Loucy (cell line): ENCODE measurements around the gene EPHB1.

Source experiments
- H2AFZ ChIP-seq: fragments of 200-600 bp; sonication (generic); 2 replicates; pipeline ENCODE4 v1.6.0; 2016; ENCODE audit warnings: antibody characterized with exemption, mild to moderate bottlenecking, low read length, moderate library complexity
- H3F3A ChIP-seq: fragments of 200-600 bp; 2 replicates; pipeline ENCODE4 v1.6.0; 2016; ENCODE audit warnings: antibody characterized with exemption, low read depth, mild to moderate bottlenecking
- H3K27me3 ChIP-seq: fragments of 200-600 bp; sonication (generic); 2 replicates; pipeline ENCODE4 v1.6.1; 2014; ENCODE audit warnings: low read length, mild to moderate bottlenecking; ENCODE audit not compliant: insufficient read depth, poor library complexity, severe bottlenecking
- H3K36me3 ChIP-seq: fragments of 200-600 bp; sonication (generic); 2 replicates; pipeline ENCODE4 v1.6.1; 2016; ENCODE audit warnings: low read length; ENCODE audit not compliant: insufficient read depth
- H3K4me1 ChIP-seq: fragments of 200-600 bp; sonication (generic); 2 replicates; pipeline ENCODE4 v1.5.1; 2014; ENCODE audit warnings: low read length, mild to moderate bottlenecking; ENCODE audit not compliant: insufficient read depth, poor library complexity, severe bottlenecking
- H3K4me2 ChIP-seq: fragments of 200-600 bp; sonication (generic); 2 replicates; pipeline ENCODE4 v1.6.0; 2014; ENCODE audit warnings: antibody characterized with exemption, low read length, low read depth, mild to moderate bottlenecking; ENCODE audit not compliant: poor library complexity, severe bottlenecking
- H3K4me3 ChIP-seq: fragments of 200-600 bp; sonication (generic); 2 replicates; pipeline ENCODE4 v1.5.1; 2014; ENCODE audit warnings: low read length, mild to moderate bottlenecking, mixed read lengths; ENCODE audit not compliant: poor library complexity, severe bottlenecking
- H3K79me2 ChIP-seq: fragments of 200-600 bp; sonication (generic); 2 replicates; pipeline ENCODE4 v1.6.1; 2014; ENCODE audit warnings: low read length; ENCODE audit not compliant: insufficient read depth
- H3K9ac ChIP-seq: fragments of 200-600 bp; sonication (generic); 2 replicates; pipeline ENCODE4 v1.6.0; 2014; ENCODE audit warnings: mild to moderate bottlenecking, low read depth, low read length, moderate library complexity; ENCODE audit not compliant: poor library complexity, severe bottlenecking
- H3K9me2 ChIP-seq: fragments of 200-600 bp; sonication (generic); replicated peaks from 2 replicates; pipeline ENCODE4 v1.6.1; 2016; ENCODE audit warnings: low read depth, low read length, mixed read lengths
- H3K9me3 ChIP-seq: fragments of 200-600 bp; sonication (generic); 2 replicates; pipeline ENCODE4 v1.6.1; 2014; ENCODE audit warnings: mild to moderate bottlenecking, antibody characterized with exemption, low read length, low read depth; ENCODE audit not compliant: insufficient read depth
- H4K20me1 ChIP-seq: fragments of 200-600 bp; sonication (generic); 2 replicates; pipeline ENCODE4 v1.6.0; 2014; ENCODE audit warnings: antibody characterized with exemption, low read length, mild to moderate bottlenecking; ENCODE audit not compliant: insufficient read depth, poor library complexity, severe bottlenecking
- EZH2phosphoT487 ChIP-seq: fragments of 200-600 bp; IDR thresholded peaks from 2 replicates; pipeline ENCODE4 v1.6.1; 2018; ENCODE audit warnings: antibody characterized with exemption, mild to moderate bottlenecking, moderate library complexity, borderline replicate concordance
- TF ChIP-seq, protein P1 (sequence below): fragments of 200-600 bp; sonication (generic); conservative IDR thresholded peaks from 2 replicates; pipeline ENCODE4 v1.5.1; 2014; ENCODE audit warnings: mild to moderate bottlenecking, antibody characterized with exemption, low read length

The EPHB1 gene

DNA sequence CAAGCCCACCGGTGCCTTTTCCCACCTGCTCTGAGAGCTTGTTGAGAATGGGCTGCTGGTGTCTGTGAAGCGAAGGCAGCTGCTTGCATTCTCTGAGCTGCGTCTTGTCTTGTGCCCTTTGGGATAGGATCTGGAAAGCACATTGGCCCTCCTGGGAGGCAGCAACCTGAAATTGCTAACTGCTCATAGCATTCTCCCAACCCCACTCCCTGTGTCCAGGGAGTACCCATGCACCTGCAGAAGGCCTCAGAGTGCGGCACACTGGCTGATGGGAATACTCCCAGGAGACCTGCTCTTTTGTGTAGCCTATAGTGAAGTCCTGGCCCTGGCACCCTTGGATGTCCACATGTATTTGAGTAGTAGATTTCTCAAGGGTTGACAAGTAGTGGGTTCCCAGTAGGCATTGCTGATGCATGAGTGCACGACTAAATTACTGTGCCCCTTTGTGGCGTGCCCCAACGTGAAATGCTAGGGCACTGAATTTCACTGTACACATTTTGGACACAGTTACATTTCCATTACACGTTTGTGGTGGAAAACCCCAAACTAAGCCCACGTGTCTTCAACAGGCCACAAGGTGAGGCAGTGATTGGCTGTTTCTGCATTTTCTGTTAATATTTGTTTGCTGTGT is 3.7 kb downstream of the EPHB1 start:
- Histone ChIP-seq H4K20me1 (no peaks in the 10 kb centered on the region), H3K4me2 (no peak overlapping the region), H3K79me2 (no peaks in the 10 kb centered on the region), H2AFZ (no peak overlapping the region), H3K36me3 (no peaks in the 10 kb centered on the region), H3K9me2 (no peaks in the 10 kb centered on the region), H3K9ac (no peak overlapping the region), H3K4me1 (no peaks in the 10 kb centered on the region), H3K4me3 (no peak overlapping the region), H3F3A (no peaks in the 10 kb centered on the region), H3K9me3 (no peaks in the 10 kb centered on the region), H3K27me3 (no peaks in the 10 kb centered on the region)
- no peak for TF ChIP-seq EZH2phosphoT487
- TF ChIP-seq, protein P1, sequence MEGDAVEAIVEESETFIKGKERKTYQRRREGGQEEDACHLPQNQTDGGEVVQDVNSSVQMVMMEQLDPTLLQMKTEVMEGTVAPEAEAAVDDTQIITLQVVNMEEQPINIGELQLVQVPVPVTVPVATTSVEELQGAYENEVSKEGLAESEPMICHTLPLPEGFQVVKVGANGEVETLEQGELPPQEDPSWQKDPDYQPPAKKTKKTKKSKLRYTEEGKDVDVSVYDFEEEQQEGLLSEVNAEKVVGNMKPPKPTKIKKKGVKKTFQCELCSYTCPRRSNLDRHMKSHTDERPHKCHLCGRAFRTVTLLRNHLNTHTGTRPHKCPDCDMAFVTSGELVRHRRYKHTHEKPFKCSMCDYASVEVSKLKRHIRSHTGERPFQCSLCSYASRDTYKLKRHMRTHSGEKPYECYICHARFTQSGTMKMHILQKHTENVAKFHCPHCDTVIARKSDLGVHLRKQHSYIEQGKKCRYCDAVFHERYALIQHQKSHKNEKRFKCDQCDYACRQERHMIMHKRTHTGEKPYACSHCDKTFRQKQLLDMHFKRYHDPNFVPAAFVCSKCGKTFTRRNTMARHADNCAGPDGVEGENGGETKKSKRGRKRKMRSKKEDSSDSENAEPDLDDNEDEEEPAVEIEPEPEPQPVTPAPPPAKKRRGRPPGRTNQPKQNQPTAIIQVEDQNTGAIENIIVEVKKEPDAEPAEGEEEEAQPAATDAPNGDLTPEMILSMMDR: no peak

DNA sequence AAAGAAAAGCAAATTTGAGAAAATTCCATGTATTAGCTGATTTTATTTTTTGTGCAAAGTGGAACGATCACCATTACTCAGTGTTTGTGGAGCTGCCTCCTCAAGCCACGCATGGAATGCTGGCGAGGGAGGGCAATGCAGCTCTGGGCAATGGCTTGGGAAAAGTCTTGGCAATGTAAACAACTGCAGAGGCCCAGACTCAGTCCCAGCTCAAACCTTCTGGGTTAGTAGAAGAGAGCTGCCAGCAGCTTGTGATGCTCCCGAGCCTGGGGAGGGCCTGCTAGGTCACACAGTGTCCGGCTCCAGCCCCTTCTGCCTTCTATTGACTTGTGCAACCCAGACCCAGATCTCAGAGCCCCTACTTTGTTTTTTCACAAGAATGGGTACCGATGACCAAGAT is 4.3 kb downstream of the EPHB1 start:
- Histone ChIP-seq H3K79me2 (no peaks in the 10 kb centered on the region), H3K4me2 (no peak overlapping the region), H3K4me3 (no peak overlapping the region), H3K9me2 (no peaks in the 10 kb centered on the region), H3F3A (no peaks in the 10 kb centered on the region), H3K9me3 (no peaks in the 10 kb centered on the region), H3K9ac (no peak overlapping the region), H3K4me1 (no peaks in the 10 kb centered on the region), H4K20me1 (no peaks in the 10 kb centered on the region), H2AFZ (no peak overlapping the region), H3K27me3 (no peaks in the 10 kb centered on the region), H3K36me3 (no peaks in the 10 kb centered on the region)
- no peak for TF ChIP-seq EZH2phosphoT487
- TF ChIP-seq, protein P1: no peak

DNA sequence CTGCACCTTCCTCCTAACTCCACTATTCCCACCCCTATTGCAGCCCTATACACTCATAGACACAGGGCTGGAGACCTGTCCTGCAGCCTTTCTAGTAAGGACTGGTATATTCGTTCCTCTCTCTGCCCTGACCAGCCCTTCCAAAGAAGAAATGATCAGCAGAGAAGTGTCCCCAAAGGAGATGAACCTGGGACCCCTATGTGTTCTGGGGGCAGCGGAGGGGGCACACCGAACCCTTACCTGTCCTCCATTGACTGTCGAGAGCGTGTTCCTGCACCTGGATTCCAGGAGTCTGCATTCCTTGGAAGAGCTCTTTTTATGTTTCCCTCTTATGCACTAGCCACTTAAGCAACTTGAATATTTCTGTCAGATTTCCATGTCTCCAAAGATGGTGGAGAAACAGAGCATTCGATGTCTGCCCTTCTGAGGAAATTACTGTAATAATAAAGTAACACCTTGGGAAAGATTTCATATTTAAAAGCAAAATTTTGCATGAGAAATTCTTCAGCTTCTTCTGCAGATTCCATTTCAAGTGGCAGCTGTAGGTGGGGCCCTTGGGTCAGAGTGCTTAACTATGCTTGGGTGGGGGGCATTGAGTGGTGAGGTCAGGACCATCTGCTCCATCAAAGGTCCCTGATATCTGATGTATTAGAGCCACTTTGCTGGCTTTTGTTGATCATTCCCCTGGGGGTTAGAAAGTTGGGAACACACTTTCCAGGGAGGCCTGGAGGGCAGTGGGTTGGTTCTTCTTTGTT is 6.3 kb downstream of the EPHB1 start:
- Histone ChIP-seq H3K9me3 (no peaks in the 10 kb centered on the region), H2AFZ (no peak overlapping the region), H3K4me1 (no peaks in the 10 kb centered on the region), H3K27me3 (no peaks in the 10 kb centered on the region), H3K4me2 (no peak overlapping the region), H3F3A (no peaks in the 10 kb centered on the region), H3K79me2 (no peaks in the 10 kb centered on the region), H4K20me1 (no peaks in the 10 kb centered on the region), H3K36me3 (no peaks in the 10 kb centered on the region), H3K9me2 (no peaks in the 10 kb centered on the region), H3K9ac (no peak overlapping the region), H3K4me3 (no peak overlapping the region)
- TF ChIP-seq, protein P1: no peak
- no peak for TF ChIP-seq EZH2phosphoT487
